ENCODE data around the gene ITGA5. TPM values are rescaled to one million over a fixed set of nuclear protein-coding genes. Genes with fewer than 3 reads are reported as not detected.

ITGA5 gene
- total and polyA plus RNA-seq, 4 experiments from 2014 or later = 28.8 to 162 (median 111) TPM

- Mint-ChIP-seq H3K27me3 (peaks cover 0 to 1% of the 10 kb centered on the region in 2 donors), H3K36me3 (no peaks in the 10 kb centered on the region), H3K9me3 (no peaks in the 10 kb centered on the region), H3K4me1 (no peaks in the 10 kb centered on the region), H3K4me3 (no peak overlapping the region), H3K27ac (no peak overlapping the region)
- H3K27ac ChIP-seq (ENCODE audit: low read depth, low read length) = no peak overlapping the region
- no peak overlapping the region for H3K4me3 ChIP-seq (ENCODE audit: low read length in 2 of 2)
- ChIA-PET CTCF (ENCODE audit: partially characterized antibody) (interaction anchor here (1.2 to 2.9 kb wide), 2 partner anchors 52 to 57 kb away, joined by 6 to 13 read pairs; no protein-coding TSS in a partner anchor), POLR2A (ENCODE audit: partially characterized antibody) (interaction anchor here (1.0 kb wide), 1 partner anchor 38 kb away, joined by 3 read pairs; no protein-coding TSS in a partner anchor)
- no peaks in the 10 kb centered on the region for H3K36me3 ChIP-seq (ENCODE audit: insufficient read depth, low read length)
- DNase-seq = no peak
- intact Hi-C loops (cut with micrococcal nuclease) = no loop called here
- H3K4me1 ChIP-seq (ENCODE audit: insufficient read depth, low read length) = no peaks in the 10 kb centered on the region
- no peaks in the 10 kb centered on the region for H3K9me3 ChIP-seq (ENCODE audit: control insufficient read depth in 1 of 2, low read length in 2 of 2)
- no peaks in the 10 kb centered on the region for H3K27me3 ChIP-seq (ENCODE audit: insufficient read depth, low read length)
Observed at GRCh38 chr12:54455760-54456469, 36.8 kb upstream of the ITGA5 start.

GRCh38 chr12:54452628-54453027 lies 33.6 kb upstream of the ITGA5 start:
- no peak overlapping the region for H3K4me3 Mint-ChIP-seq
- intact Hi-C loops (cut with micrococcal nuclease) = no loop called here

GRCh38 chr12:54448344-54448743 lies 29.3 kb upstream of the ITGA5 start:
- ChIA-PET POLR2A (ENCODE audit: partially characterized antibody) (no interaction called here), CTCF (ENCODE audit: partially characterized antibody) (interaction anchor here (1.2 to 29.3 kb wide), 6 partner anchors 10 to 197 kb away, joined by 5 to 938 read pairs (median 9); no protein-coding TSS in a partner anchor)
- no peak overlapping the region for H3K4me3 ChIP-seq (ENCODE audit: low read length in 2 of 2)
- no peak for DNase-seq
- no peak overlapping the region for H3K27ac Mint-ChIP-seq
- no peaks in the 10 kb centered on the region for H3K27me3 ChIP-seq (ENCODE audit: insufficient read depth, low read length)
- no peaks in the 10 kb centered on the region for H3K9me3 ChIP-seq (ENCODE audit: control insufficient read depth in 1 of 2, low read length in 2 of 2)
- H3K36me3 ChIP-seq (ENCODE audit: insufficient read depth, low read length) = no peaks in the 10 kb centered on the region
- no peaks in the 10 kb centered on the region for H3K4me1 ChIP-seq (ENCODE audit: insufficient read depth, low read length)
- no peaks in the 10 kb centered on the region for H3K27me3 Mint-ChIP-seq
- no peak overlapping the region for H3K4me3 Mint-ChIP-seq
- H3K27ac ChIP-seq (ENCODE audit: low read depth, low read length) = no peak overlapping the region
- no peaks in the 10 kb centered on the region for H3K4me1 Mint-ChIP-seq
- H3K36me3 Mint-ChIP-seq = no peaks in the 10 kb centered on the region
- no peaks in the 10 kb centered on the region for H3K9me3 Mint-ChIP-seq
- intact Hi-C loops (cut with micrococcal nuclease) = no loop called here

More at GRCh38 chr12:54452628-54453027, 33.6 kb upstream of the ITGA5 start:
- Mint-ChIP-seq H3K27ac (no peak overlapping the region), H3K36me3 (no peaks in the 10 kb centered on the region), H3K27me3 (no peaks in the 10 kb centered on the region), H3K9me3 (no peaks in the 10 kb centered on the region), H3K4me1 (no peaks in the 10 kb centered on the region)
- H3K27me3 ChIP-seq (ENCODE audit: insufficient read depth, low read length) = no peaks in the 10 kb centered on the region
- H3K9me3 ChIP-seq (ENCODE audit: control insufficient read depth in 1 of 2, low read length in 2 of 2) = no peaks in the 10 kb centered on the region
- H3K27ac ChIP-seq (ENCODE audit: low read depth, low read length) = no peak overlapping the region
- H3K4me1 ChIP-seq (ENCODE audit: insufficient read depth, low read length) = no peaks in the 10 kb centered on the region
- H3K36me3 ChIP-seq (ENCODE audit: insufficient read depth, low read length) = no peaks in the 10 kb centered on the region
- ChIA-PET CTCF (ENCODE audit: partially characterized antibody) (interaction anchor here (0.7 to 2.9 kb wide), 9 partner anchors 8 to 200 kb away, joined by 3 to 13 read pairs (median 3); no protein-coding TSS in a partner anchor), POLR2A (ENCODE audit: partially characterized antibody) (no interaction called here)
- DNase-seq = no peak
- H3K4me3 ChIP-seq (ENCODE audit: low read length in 2 of 2) = no peak overlapping the region

GRCh38 chr12:54447917-54448316 lies 28.9 kb upstream of the ITGA5 start:
- Histone ChIP-seq H3K4me3 (ENCODE audit: low read length in 2 of 2) (no peak overlapping the region), H3K9me3 (ENCODE audit: control insufficient read depth in 1 of 2, low read length in 2 of 2) (no peaks in the 10 kb centered on the region), H3K27me3 (ENCODE audit: insufficient read depth, low read length) (no peaks in the 10 kb centered on the region), H3K4me1 (ENCODE audit: insufficient read depth, low read length) (no peaks in the 10 kb centered on the region), H3K36me3 (ENCODE audit: insufficient read depth, low read length) (no peaks in the 10 kb centered on the region), H3K27ac (ENCODE audit: low read depth, low read length) (no peak overlapping the region)
- no peak for DNase-seq
- intact Hi-C loops (cut with micrococcal nuclease) = no loop called here
- Mint-ChIP-seq H3K27me3 (no peaks in the 10 kb centered on the region), H3K4me3 (no peak overlapping the region), H3K27ac (no peak overlapping the region), H3K9me3 (no peaks in the 10 kb centered on the region), H3K4me1 (no peaks in the 10 kb centered on the region), H3K36me3 (no peaks in the 10 kb centered on the region)
- POLR2A ChIA-PET (ENCODE audit: partially characterized antibody) = no interaction called here
- CTCF ChIA-PET (ENCODE audit: partially characterized antibody) = interaction anchor here (1.2 to 29.3 kb wide), 6 partner anchors 9 to 196 kb away, joined by 5 to 938 read pairs (median 9); no protein-coding TSS in a partner anchor

- Histone ChIP-seq H3K36me3 (ENCODE audit: insufficient read depth, low read length) (no peaks in the 10 kb centered on the region), H3K9me3 (ENCODE audit: control insufficient read depth in 1 of 2, low read length in 2 of 2) (no peaks in the 10 kb centered on the region), H3K4me1 (ENCODE audit: insufficient read depth, low read length) (no peaks in the 10 kb centered on the region), H3K4me3 (ENCODE audit: low read length in 2 of 2) (no peak overlapping the region), H3K27ac (ENCODE audit: low read depth, low read length) (no peak overlapping the region), H3K27me3 (ENCODE audit: insufficient read depth, low read length) (no peaks in the 10 kb centered on the region)
- Mint-ChIP-seq H3K4me3 (no peak overlapping the region), H3K27ac (no peak overlapping the region), H3K4me1 (peaks cover 3 to 4% (median 4%) of the 10 kb centered on the region in 4 donors), H3K36me3 (no peaks in the 10 kb centered on the region), H3K9me3 (no peaks in the 10 kb centered on the region), H3K27me3 (peaks cover 0 to 2% of the 10 kb centered on the region in 2 donors)
- ChIA-PET CTCF (ENCODE audit: partially characterized antibody) (interaction anchor here (0.8 to 29.3 kb wide), 8 partner anchors 9 to 192 kb away, joined by 3 to 938 read pairs (median 3); no protein-coding TSS in a partner anchor), POLR2A (ENCODE audit: partially characterized antibody) (interaction anchor here (1.4 to 1.6 kb wide), 2 partner anchors 27 to 45 kb away, joined by 4 to 5 read pairs; no protein-coding TSS in a partner anchor)
- no peak for DNase-seq
- intact Hi-C loops (cut with micrococcal nuclease) = no loop called here
Observed at GRCh38 chr12:54444206-54444605, 25.1 kb upstream of the ITGA5 start.

- peaks cover 3 to 6% (median 4%) of the 10 kb centered on the region in 4 donors for H3K4me1 Mint-ChIP-seq
- ChIA-PET CTCF (ENCODE audit: partially characterized antibody) (interaction anchor here (0.9 to 29.3 kb wide), 6 partner anchors 43 to 150 kb away, joined by 3 to 938 read pairs (median 6); no protein-coding TSS in a partner anchor), POLR2A (ENCODE audit: partially characterized antibody) (interaction anchor here (1.0 to 1.6 kb wide), 3 partner anchors 26 to 44 kb away, joined by 3 to 5 read pairs (median 4); no protein-coding TSS in a partner anchor)
- H3K27me3 ChIP-seq (ENCODE audit: insufficient read depth, low read length) = no peaks in the 10 kb centered on the region
- peaks cover 0 to 2% of the 10 kb centered on the region in 2 donors for H3K27me3 Mint-ChIP-seq
- no peak overlapping the region for H3K27ac ChIP-seq (ENCODE audit: low read depth, low read length)
- H3K4me1 ChIP-seq (ENCODE audit: insufficient read depth, low read length) = no peaks in the 10 kb centered on the region
- intact Hi-C loops (cut with micrococcal nuclease) = no loop called here
- H3K36me3 ChIP-seq (ENCODE audit: insufficient read depth, low read length) = no peaks in the 10 kb centered on the region
- no peaks in the 10 kb centered on the region for H3K9me3 ChIP-seq (ENCODE audit: control insufficient read depth in 1 of 2, low read length in 2 of 2)
- H3K4me3 ChIP-seq (ENCODE audit: low read length in 2 of 2) = no peak overlapping the region
- H3K27ac Mint-ChIP-seq = no peak overlapping the region
- H3K9me3 Mint-ChIP-seq = no peaks in the 10 kb centered on the region
- no peak overlapping the region for H3K4me3 Mint-ChIP-seq
- H3K36me3 Mint-ChIP-seq = no peaks in the 10 kb centered on the region
- no peak for DNase-seq
Observed at GRCh38 chr12:54443446-54443845, 24.4 kb upstream of the ITGA5 start.

- H3K27me3 Mint-ChIP-seq = peaks cover 0 to 2% of the 10 kb centered on the region in 2 donors
- Histone ChIP-seq H3K9me3 (ENCODE audit: control insufficient read depth in 1 of 2, low read length in 2 of 2) (no peaks in the 10 kb centered on the region), H3K4me3 (ENCODE audit: low read length in 2 of 2) (no peak overlapping the region), H3K36me3 (ENCODE audit: insufficient read depth, low read length) (no peaks in the 10 kb centered on the region), H3K27me3 (ENCODE audit: insufficient read depth, low read length) (no peaks in the 10 kb centered on the region), H3K4me1 (ENCODE audit: insufficient read depth, low read length) (no peaks in the 10 kb centered on the region), H3K27ac (ENCODE audit: low read depth, low read length) (no peak overlapping the region)
- no peak overlapping the region for H3K27ac Mint-ChIP-seq
- H3K9me3 Mint-ChIP-seq = no peaks in the 10 kb centered on the region
- H3K36me3 Mint-ChIP-seq = no peaks in the 10 kb centered on the region
- POLR2A ChIA-PET (ENCODE audit: partially characterized antibody) = interaction anchor here (1.0 kb wide), 2 partner anchors 30 to 44 kb away, joined by 3 read pairs; no protein-coding TSS in a partner anchor
- H3K4me3 Mint-ChIP-seq = no peak overlapping the region
- peaks cover 3 to 6% (median 4%) of the 10 kb centered on the region in 4 donors for H3K4me1 Mint-ChIP-seq
- CTCF ChIA-PET (ENCODE audit: partially characterized antibody) = interaction anchor here (1.0 to 29.3 kb wide), 4 partner anchors 27 to 63 kb away, joined by 3 to 938 read pairs (median 7); no protein-coding TSS in a partner anchor
- intact Hi-C loops (cut with micrococcal nuclease) = no loop called here
- no peak for DNase-seq
Observed at GRCh38 chr12:54442961-54443360, 23.9 kb upstream of the ITGA5 start.
